Stimulated activated CD4-positive, alpha-beta T cell treated with anti-CD3 and anti-CD28 coated beads, Interleukin-1b, Interleukin-23, amount 100 ng/mL, for 1 hour (primary cell): ENCODE data around the gene PCYT1A.
"Not testable (repeated sequence)": the region's sequence is repeated elsewhere in the genome, so short reads cannot be mapped to it uniquely, and the experiment has no call there.

Experiments used
- DNase-seq, 2 donors: peaks; one replicate each; pipeline ENCODE4 v3.0.0-alpha.2; 2020; ENCODE audit warnings: low read depth in 2 of 2

PCYT1A gene

DNA sequence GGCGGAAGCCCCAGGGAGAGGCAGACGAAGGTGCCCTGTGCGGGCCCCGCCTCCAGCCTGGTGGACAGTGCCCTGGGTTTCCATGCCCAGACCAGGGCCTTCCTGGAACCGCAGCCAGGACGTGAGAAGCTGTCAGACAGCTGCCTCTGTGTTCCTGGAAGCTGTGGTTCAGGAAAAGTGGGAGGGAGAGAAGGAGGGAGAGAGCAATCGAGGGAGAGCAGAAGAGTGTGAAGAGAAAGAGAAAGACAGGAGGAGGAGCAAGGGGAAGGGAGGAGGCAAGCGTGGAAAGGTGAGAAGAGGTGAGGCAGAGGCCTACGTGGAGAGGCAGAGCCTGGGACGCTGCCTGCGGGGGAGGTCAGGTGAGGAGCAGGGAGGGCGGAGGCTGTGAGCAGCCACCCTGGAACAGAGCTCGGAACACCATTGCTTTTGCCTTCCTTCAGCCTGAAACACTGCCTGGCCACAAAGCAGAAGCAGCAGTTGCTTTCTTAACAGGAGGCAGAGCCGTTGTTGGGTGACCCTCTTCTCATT, 94.9 kb downstream of the PCYT1A start:
- DNase-seq: no peak

DNA sequence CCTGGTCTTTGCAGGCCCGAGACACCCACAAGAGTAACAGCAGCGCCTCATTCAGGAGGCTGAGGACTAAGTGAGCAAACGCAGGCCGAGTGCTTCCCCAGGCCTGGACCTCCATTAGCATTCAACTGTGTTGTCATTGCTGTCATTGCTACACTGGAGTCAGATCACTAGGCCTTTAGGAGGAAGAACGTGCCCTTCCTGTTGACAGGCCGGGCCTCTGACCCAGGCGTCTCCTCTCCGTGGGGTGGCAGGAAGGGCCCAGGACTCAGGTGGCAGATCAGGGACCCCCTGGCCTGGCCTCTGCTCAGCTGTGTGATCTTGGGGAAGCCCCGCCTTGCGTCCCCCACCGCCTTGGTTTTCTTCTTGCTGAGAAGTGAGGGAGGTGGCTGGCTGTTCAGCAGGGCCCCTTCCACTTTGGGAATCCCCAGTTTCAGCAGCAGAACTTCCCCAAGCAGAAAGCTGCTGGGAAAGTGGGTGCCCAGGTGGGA, 95.4 kb downstream of the PCYT1A start:
- DNase-seq: peak in 1 of 2 donors; percentile 26

DNA sequence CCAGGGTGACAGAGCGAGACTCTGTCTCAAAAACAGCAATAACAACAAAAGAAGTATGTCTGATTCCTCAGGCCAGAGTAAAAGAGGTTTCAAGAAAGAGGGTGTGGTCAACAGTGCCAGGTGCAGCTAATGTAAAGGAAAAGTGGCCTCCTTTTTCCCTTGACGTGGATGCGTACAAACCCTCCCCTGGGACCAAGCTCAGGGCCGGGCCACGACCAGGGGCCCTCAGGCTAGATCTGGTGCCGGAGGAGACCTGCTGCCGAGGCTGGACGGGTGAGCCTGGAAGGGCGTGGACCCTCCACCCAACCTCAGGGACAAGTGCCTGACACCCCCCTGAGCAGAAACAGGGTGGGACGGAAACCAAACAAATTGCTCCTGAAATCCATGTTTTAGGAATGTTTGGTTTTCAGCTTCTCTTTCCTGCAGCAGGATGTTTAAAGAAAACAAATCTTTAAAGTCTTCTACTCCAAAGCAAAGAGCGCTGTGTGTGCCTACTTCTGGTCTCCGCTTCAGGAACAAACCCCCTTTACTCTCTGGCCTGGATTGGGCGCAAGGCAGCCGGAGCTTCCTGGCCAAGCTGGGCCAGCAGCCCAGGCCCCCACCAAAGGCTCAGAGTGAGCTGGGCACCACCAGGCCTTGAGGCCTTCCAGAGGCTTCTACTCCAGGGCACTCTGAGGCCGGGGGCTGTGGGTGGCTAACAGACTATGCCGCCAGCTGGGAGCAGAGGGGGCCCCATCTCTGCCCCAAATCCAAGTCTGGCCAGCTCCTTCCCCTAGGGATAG, 97.8 kb downstream of the PCYT1A start:
- no peak for DNase-seq

DNA sequence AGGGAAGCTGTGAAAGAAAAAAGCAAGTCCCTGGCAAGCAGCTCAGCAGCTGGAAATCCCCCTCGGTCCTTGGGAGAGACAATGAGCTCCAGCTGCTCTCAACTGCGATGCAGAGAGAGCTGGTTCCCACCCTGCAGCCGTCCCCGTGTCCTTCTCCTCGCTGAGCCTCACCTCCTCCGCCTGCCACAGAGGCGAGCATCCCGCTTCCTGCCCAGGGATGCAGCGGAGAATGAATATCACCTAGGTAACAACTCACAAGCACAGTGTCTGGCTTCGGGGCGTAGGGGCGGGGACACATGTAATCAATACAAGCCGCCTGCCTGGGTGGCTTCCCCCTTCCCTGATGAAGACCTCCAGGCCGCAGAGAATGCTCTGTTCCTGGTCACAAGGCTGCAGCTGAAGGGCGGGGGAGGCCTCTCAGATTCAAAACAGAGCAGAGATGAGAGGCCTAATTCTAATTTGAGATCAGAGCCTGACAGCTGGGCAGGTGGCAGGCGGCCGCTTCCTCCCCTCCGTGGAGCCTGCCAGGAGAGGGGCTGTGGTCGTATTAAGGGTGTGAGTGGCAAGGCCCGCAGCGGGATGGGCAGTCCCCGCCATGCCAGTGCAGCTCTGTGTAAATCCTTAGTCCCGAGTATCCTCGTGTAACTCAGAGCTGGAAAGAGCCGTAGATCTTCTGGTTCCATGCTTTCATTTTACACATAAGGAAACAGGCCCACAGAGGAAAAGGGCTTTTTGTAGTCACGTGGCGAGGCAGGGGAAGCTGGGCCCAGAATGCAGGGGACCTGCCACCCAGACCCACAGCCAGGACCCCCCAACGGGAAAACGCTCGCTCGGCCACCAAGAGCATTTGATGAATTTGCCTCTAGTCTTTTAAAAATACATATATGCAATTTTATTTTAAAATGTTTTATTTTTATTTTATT, 100.6 kb downstream of the PCYT1A start:
- no peak for DNase-seq

DNA sequence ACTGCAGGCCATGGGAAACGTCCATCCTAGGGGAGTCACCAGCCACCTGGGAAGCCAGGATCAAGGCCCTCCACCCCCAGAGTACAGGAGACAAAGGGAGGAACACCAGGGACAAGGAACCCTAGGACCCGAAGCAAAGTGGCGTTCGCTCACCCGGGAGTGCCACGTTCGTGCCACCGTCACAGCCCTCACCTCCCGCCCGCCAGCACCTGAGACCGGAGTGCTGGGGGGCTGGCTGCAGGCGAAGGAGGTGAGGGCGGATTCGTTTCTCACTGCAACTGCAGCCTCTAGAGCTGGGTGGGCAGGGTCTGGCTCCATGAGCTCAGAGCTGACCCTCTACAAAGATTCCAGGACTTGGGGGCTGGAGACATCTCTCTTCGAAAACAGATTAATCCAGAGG, 102.6 kb downstream of the PCYT1A start:
- DNase-seq: no peak

DNA sequence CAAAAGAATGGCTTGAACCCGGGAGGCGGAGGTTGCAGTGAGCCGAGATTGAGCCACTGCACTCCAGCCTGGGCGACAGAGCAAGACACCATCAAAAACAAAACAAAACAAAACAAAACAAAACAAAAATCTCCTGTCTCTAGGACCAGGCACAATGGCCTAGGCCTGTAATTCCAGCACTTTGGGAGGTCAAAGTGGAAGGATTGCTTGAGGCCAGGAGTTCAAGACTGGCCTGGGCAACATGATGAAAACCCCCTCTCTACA, 103.4 kb downstream of the PCYT1A start:
- not testable (repeated sequence) for DNase-seq

DNA sequence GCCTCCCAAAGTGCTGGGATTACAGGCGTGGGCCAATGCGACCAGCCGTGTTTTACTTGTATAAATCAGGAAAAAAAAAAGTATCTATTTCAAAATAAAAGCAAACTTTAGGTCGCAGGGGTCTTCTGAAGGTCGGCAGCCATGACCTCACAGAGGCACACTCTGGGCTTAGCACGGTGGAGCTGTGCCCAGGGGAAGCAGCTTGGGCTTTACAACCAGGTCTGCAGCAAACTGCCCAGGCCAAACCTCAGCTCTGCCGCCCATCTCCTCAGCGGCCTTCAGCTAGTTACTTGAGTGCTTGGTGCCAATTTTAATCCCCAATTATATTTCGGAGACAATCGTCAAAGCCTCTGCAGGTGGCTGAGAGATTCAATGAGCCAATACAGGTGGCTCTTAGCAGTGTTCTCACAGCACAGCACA, 106.4 kb downstream of the PCYT1A start:
- no peak for DNase-seq

DNA sequence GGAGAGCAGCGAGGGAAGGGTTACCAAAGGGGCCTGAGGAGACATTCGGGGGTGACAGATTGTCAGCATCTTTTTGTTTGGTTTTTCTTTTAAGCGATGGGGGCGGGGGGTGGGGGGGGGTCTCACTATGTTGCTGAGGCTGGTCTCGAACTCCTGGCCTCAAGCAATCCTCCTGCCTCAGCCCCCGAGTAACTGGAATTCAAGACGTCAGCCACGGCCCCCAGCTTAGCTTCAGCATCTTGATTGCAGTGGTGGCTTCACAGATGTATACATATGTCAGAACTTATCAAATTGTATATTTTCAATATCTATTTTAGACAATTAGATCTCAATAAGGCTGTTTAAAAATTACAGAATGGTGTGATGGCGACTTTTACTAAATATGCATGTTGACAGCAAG, 107.2 kb downstream of the PCYT1A start:
- no peak for DNase-seq
